Activated naive CD4-positive, alpha-beta T cell treated with anti-CD3 and anti-CD28 coated beads, Interleukin-2, amount 10 ng/mL, durations not matched to agents 7 days and 5 days (primary cell): ENCODE results near the gene IGSF6.
A peak's percentile ranks its signal among the peaks of the same experiment; 100 is the strongest.
"Not testable (repeated sequence)": the region's sequence is repeated elsewhere in the genome, so short reads cannot be mapped to it uniquely, and the experiment has no call there.

Experiments used
- CTCF ChIA-PET: fragments of 350-600 bp; sonication (Branson Sonifier 250); formaldehyde crosslinking; loops from one replicate; lab custom pipeline; 2021; ENCODE audit warnings: antibody characterized with exemption; lab: Charles Lee
- DNase-seq: peaks from one replicate; pipeline ENCODE4 v3.0.0-alpha.2; 2020
- H3K27ac Mint-ChIP-seq: one replicate; pipeline ENCODE4 v1.8.0; 2021; ENCODE audit warnings: mild to moderate bottlenecking, moderate library complexity, mixed read lengths
- H3K27me3 Mint-ChIP-seq: one replicate; pipeline ENCODE4 v1.8.0; 2021; ENCODE audit warnings: mild to moderate bottlenecking, mixed read lengths
- H3K36me3 Mint-ChIP-seq: one replicate; pipeline ENCODE4 v1.8.0; 2021; ENCODE audit warnings: mixed read lengths
- H3K4me1 Mint-ChIP-seq: one replicate; pipeline ENCODE4 v1.8.0; 2021; ENCODE audit warnings: mixed read lengths
- H3K4me3 Mint-ChIP-seq: one replicate; pipeline ENCODE4 v1.8.0; 2021; ENCODE audit warnings: mild to moderate bottlenecking, moderate library complexity, mixed read lengths
- H3K9me3 Mint-ChIP-seq: one replicate; pipeline ENCODE4 v1.8.0; 2021; ENCODE audit warnings: mixed read lengths

The IGSF6 gene

GRCh38 chr16:21631376-21631775, 21.0 kb downstream of the IGSF6 start:
- CTCF ChIA-PET, H3K4me3 Mint-ChIP-seq, H3K27ac Mint-ChIP-seq, DNase-seq, H3K27me3 Mint-ChIP-seq, H3K9me3 Mint-ChIP-seq: not testable (repeated sequence)
- Mint-ChIP-seq H3K4me1 (peaks cover 15% of the 10 kb centered on the region), H3K36me3 (peaks cover 36% of the 10 kb centered on the region)

- H3K36me3 Mint-ChIP-seq: peaks cover 34% of the 10 kb centered on the region
- peaks cover 20% of the 10 kb centered on the region for H3K4me1 Mint-ChIP-seq
- not testable (repeated sequence) for H3K27ac Mint-ChIP-seq, H3K9me3 Mint-ChIP-seq, H3K4me3 Mint-ChIP-seq, DNase-seq, H3K27me3 Mint-ChIP-seq
- CTCF ChIA-PET: interaction anchor here (1.1 kb wide), 1 partner anchor 11 kb away, joined by 4 read pairs; no protein-coding TSS in a partner anchor
Observed at GRCh38 chr16:21630866-21631265, 21.5 kb downstream of the IGSF6 start.

GRCh38 chr16:21629616-21630539, 22.5 kb downstream of the IGSF6 start:
- H3K9me3 Mint-ChIP-seq, DNase-seq: not testable (repeated sequence)
- CTCF ChIA-PET: interaction anchor here (1.1 to 2.7 kb wide), 2 partner anchors 10 to 12 kb away, joined by 4 to 9 read pairs; no protein-coding TSS in a partner anchor

GRCh38 chr16:21628772-21629171, 23.6 kb downstream of the IGSF6 start:
- peaks cover 34% of the 10 kb centered on the region for H3K4me1 Mint-ChIP-seq
- CTCF ChIA-PET: interaction anchor here (2.7 kb wide), 1 partner anchor 11 kb away, joined by 9 read pairs; no protein-coding TSS in a partner anchor

More at GRCh38 chr16:21629616-21630539, 22.5 kb downstream of the IGSF6 start:
- peaks cover 30% of the 10 kb centered on the region for H3K4me1 Mint-ChIP-seq
- not testable (repeated sequence) for H3K4me3 Mint-ChIP-seq, H3K27ac Mint-ChIP-seq, H3K27me3 Mint-ChIP-seq
- peaks cover 39% of the 10 kb centered on the region for H3K36me3 Mint-ChIP-seq

GRCh38 chr16:21628121-21628726, 24.2 kb downstream of the IGSF6 start:
- Mint-ChIP-seq H3K4me3 (no peak overlapping the region), H3K27ac (no peak overlapping the region), H3K36me3 (peaks cover 52% of the 10 kb centered on the region), H3K4me1 (peaks cover 34% of the 10 kb centered on the region), H3K9me3 (peaks cover 3% of the 10 kb centered on the region), H3K27me3 (no peaks in the 10 kb centered on the region)
- CTCF ChIA-PET: interaction anchor here (2.7 kb wide), 1 partner anchor 12 kb away, joined by 9 read pairs; no protein-coding TSS in a partner anchor
- DNase-seq: no peak

More at GRCh38 chr16:21628772-21629171, 23.6 kb downstream of the IGSF6 start:
- H3K36me3 Mint-ChIP-seq: peaks cover 47% of the 10 kb centered on the region
- H3K9me3 Mint-ChIP-seq: peaks cover 3% of the 10 kb centered on the region
- DNase-seq: no peak
- no peak overlapping the region for H3K27ac Mint-ChIP-seq
- no peak overlapping the region for H3K4me3 Mint-ChIP-seq
- H3K27me3 Mint-ChIP-seq: no peaks in the 10 kb centered on the region

- peak overlapping the region; percentile 64 for H3K27ac Mint-ChIP-seq
- H3K27me3 Mint-ChIP-seq: no peaks in the 10 kb centered on the region
- CTCF ChIA-PET: no interaction called here
Observed at GRCh38 chr16:21626659-21627277, 25.6 kb downstream of the IGSF6 start.

GRCh38 chr16:21625026-21625425, 27.4 kb downstream of the IGSF6 start:
- CTCF ChIA-PET: interaction anchor here (0.9 to 1.2 kb wide), 2 partner anchors 32 to 59 kb away, joined by 3 read pairs; no protein-coding TSS in a partner anchor
- Mint-ChIP-seq H3K4me3 (no peak overlapping the region), H3K27ac (peak overlapping the region; percentile 6), H3K36me3 (peaks cover 67% of the 10 kb centered on the region), H3K27me3 (no peaks in the 10 kb centered on the region), H3K9me3 (peaks cover 3% of the 10 kb centered on the region), H3K4me1 (peaks cover 57% of the 10 kb centered on the region)
- DNase-seq: no peak

More at GRCh38 chr16:21626659-21627277, 25.6 kb downstream of the IGSF6 start:
- Mint-ChIP-seq H3K4me1 (peaks cover 40% of the 10 kb centered on the region), H3K9me3 (peaks cover 3% of the 10 kb centered on the region), H3K36me3 (peaks cover 61% of the 10 kb centered on the region), H3K4me3 (no peak overlapping the region)
- peak; percentile 42 for DNase-seq

GRCh38 chr16:21622545-21622944, 29.9 kb downstream of the IGSF6 start:
- CTCF ChIA-PET: interaction anchor here (0.8 kb wide), 1 partner anchor 14 kb away, joined by 3 read pairs; no protein-coding TSS in a partner anchor
- H3K27me3 Mint-ChIP-seq: no peaks in the 10 kb centered on the region

GRCh38 chr16:21620592-21620991, 31.8 kb downstream of the IGSF6 start:
- no peak for DNase-seq
- CTCF ChIA-PET: interaction anchor here (0.9 to 1.0 kb wide), 3 partner anchors 22 to 88 kb away, joined by 3 to 4 read pairs (median 3); no protein-coding TSS in a partner anchor
- Mint-ChIP-seq H3K36me3 (peaks cover 55% of the 10 kb centered on the region), H3K27ac (no peak overlapping the region), H3K4me3 (no peak overlapping the region), H3K9me3 (no peaks in the 10 kb centered on the region), H3K4me1 (peaks cover 56% of the 10 kb centered on the region), H3K27me3 (no peaks in the 10 kb centered on the region)

More at GRCh38 chr16:21622545-21622944, 29.9 kb downstream of the IGSF6 start:
- H3K36me3 Mint-ChIP-seq: peaks cover 61% of the 10 kb centered on the region
- no peak overlapping the region for H3K27ac Mint-ChIP-seq
- peaks cover 60% of the 10 kb centered on the region for H3K4me1 Mint-ChIP-seq
- no peak for DNase-seq
- H3K4me3 Mint-ChIP-seq: no peak overlapping the region
- no peaks in the 10 kb centered on the region for H3K9me3 Mint-ChIP-seq

GRCh38 chr16:21619765-21620425, 32.5 kb downstream of the IGSF6 start:
- DNase-seq: no peak
- CTCF ChIA-PET: interaction anchor here (0.9 to 1.2 kb wide), 2 partner anchors 19 to 89 kb away, joined by 3 read pairs; no protein-coding TSS in a partner anchor
- H3K9me3 Mint-ChIP-seq: no peaks in the 10 kb centered on the region
- peaks cover 52% of the 10 kb centered on the region for H3K36me3 Mint-ChIP-seq
- H3K4me1 Mint-ChIP-seq: peaks cover 56% of the 10 kb centered on the region
- no peak overlapping the region for H3K4me3 Mint-ChIP-seq
- no peaks in the 10 kb centered on the region for H3K27me3 Mint-ChIP-seq
- H3K27ac Mint-ChIP-seq: no peak overlapping the region

- H3K9me3 Mint-ChIP-seq: no peaks in the 10 kb centered on the region
- peaks cover 54% of the 10 kb centered on the region for H3K4me1 Mint-ChIP-seq
- DNase-seq: no peak
- no peak overlapping the region for H3K27ac Mint-ChIP-seq
- H3K27me3 Mint-ChIP-seq: no peaks in the 10 kb centered on the region
- H3K36me3 Mint-ChIP-seq: peaks cover 45% of the 10 kb centered on the region
- H3K4me3 Mint-ChIP-seq: no peak overlapping the region
- CTCF ChIA-PET: no interaction called here
Observed at GRCh38 chr16:21618281-21618680, 34.1 kb downstream of the IGSF6 start.

- no peaks in the 10 kb centered on the region for H3K27me3 Mint-ChIP-seq
- no peak overlapping the region for H3K4me3 Mint-ChIP-seq
- H3K9me3 Mint-ChIP-seq: no peaks in the 10 kb centered on the region
- peaks cover 57% of the 10 kb centered on the region for H3K4me1 Mint-ChIP-seq
- peaks cover 43% of the 10 kb centered on the region for H3K36me3 Mint-ChIP-seq
- CTCF ChIA-PET: interaction anchor here (1.6 kb wide), 1 partner anchor 24 kb away, joined by 3 read pairs; no protein-coding TSS in a partner anchor
- H3K27ac Mint-ChIP-seq: no peak overlapping the region
- no peak for DNase-seq
Observed at GRCh38 chr16:21617607-21618006, 34.8 kb downstream of the IGSF6 start.

- H3K4me1 Mint-ChIP-seq: peaks cover 59% of the 10 kb centered on the region
Observed at GRCh38 chr16:21614896-21615295, 37.5 kb downstream of the IGSF6 start.

More at GRCh38 chr16:21614896-21615295, 37.5 kb downstream of the IGSF6 start:
- Mint-ChIP-seq H3K4me3 (no peak overlapping the region), H3K9me3 (no peaks in the 10 kb centered on the region), H3K36me3 (peaks cover 34% of the 10 kb centered on the region), H3K27ac (peak overlapping the region; percentile 19), H3K27me3 (no peaks in the 10 kb centered on the region)
- CTCF ChIA-PET: no interaction called here
- no peak for DNase-seq
